Retinal pigment epithelial cell (primary cell): Measurements from ENCODE around the gene KIF5A.
"Not testable (repeated sequence)": the region's sequence is repeated elsewhere in the genome, so short reads cannot be mapped to it uniquely, and the experiment has no call there.

Experiments used
- DNase-seq: peaks from one replicate; pipeline ENCODE4 v3.0.0-alpha.2; 2010; ENCODE audit warnings: low read depth
- H3K4me3 ChIP-seq: 2 replicates; pipeline ENCODE4 v1.5.1; 2011; ENCODE audit warnings: mild to moderate bottlenecking, low read length, control low read depth, moderate library complexity
- CTCF ChIP-seq: conservative IDR thresholded peaks from 2 replicates; pipeline ENCODE4 v1.5.1; 2011; ENCODE audit warnings: low read depth, low read length, control low read depth, inconsistent platforms

The KIF5A gene

GRCh38 chr12:57584050-57584449 lies 34.2 kb downstream of the KIF5A start:
- DNase-seq, result no peak
- H3K4me3 ChIP-seq, result no peak overlapping the region
- no peak for TF ChIP-seq CTCF

GRCh38 chr12:57584690-57585089 lies 34.8 kb downstream of the KIF5A start:
- H3K4me3 ChIP-seq, result no peak overlapping the region
- DNase-seq, result no peak
- no peak for TF ChIP-seq CTCF

- TF ChIP-seq CTCF, result no peak
- no peak overlapping the region for H3K4me3 ChIP-seq
- no peak for DNase-seq
Observed at GRCh38 chr12:57585156-57585555, 35.3 kb downstream of the KIF5A start.

- TF ChIP-seq CTCF, result no peak
Observed at GRCh38 chr12:57586128-57586527, 36.3 kb downstream of the KIF5A start.

GRCh38 chr12:57586832-57587429 lies 37.1 kb downstream of the KIF5A start:
- TF ChIP-seq CTCF, result no peak
- no peak for DNase-seq

More at GRCh38 chr12:57586128-57586527, 36.3 kb downstream of the KIF5A start:
- no peak for DNase-seq
- H3K4me3 ChIP-seq, result no peak overlapping the region

GRCh38 chr12:57588951-57589610 lies 39.2 kb downstream of the KIF5A start:
- DNase-seq, H3K4me3 ChIP-seq: not testable (repeated sequence)

More at GRCh38 chr12:57586832-57587429, 37.1 kb downstream of the KIF5A start:
- H3K4me3 ChIP-seq, result no peak overlapping the region

GRCh38 chr12:57590479-57590863 lies 40.6 kb downstream of the KIF5A start:
- no peak for TF ChIP-seq CTCF
- peak overlapping the region; percentile 91 for H3K4me3 ChIP-seq

More at GRCh38 chr12:57590479-57590863, 40.6 kb downstream of the KIF5A start:
- DNase-seq, result no peak
